HG02852 (cell line): ENCODE measurements around the gene ERGIC3.

Experiments used
- ATAC-seq: cut with Tn5 transposase; IDR thresholded peaks from one replicate; pipeline ENCODE4 v1.9.1; 2021; ENCODE audit warnings: mild to moderate bottlenecking, moderate library complexity; ENCODE audit not compliant: unreplicated experiment

Gene ERGIC3

DNA sequence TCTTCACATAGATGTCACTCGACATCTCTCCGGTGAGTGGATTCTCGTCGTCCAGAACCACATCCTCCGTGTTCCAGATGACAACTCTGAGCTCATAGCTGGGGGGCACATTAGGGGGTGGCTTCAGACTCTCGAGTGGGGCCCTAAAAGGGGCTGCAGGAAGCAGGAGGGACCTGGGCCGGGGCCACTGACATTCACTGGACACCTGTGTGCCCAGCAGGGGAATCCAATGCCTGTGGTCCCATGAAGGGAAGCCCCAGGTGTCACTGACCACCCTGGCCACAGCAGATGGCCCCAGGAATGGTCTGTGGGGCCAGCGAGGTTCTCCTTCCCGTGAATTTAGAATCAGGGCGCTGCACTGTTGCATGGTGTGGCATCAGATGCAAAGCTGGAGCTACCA is 18.7 kb downstream of the ERGIC3 start:
- no peak for ATAC-seq

DNA sequence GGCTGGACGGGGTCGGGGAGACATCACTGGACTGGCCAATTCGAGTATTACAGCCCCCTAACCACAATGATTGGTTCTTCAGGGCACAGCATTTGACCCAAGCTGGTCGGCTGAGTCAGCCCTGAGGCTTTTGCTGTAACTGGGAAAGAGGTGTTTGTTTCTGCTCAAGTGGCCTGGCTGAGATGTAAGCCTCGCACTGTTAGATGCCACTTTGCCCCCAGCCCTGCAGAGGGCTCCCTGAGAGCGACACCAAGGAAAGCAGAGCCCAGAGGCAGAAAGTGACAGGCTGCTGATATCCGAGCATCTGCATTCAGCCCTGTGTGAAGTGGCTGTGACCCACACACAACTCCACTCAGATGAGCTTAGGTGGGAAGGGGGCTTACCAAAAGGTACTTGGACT is 19.4 kb downstream of the ERGIC3 start:
- ATAC-seq = no peak

DNA sequence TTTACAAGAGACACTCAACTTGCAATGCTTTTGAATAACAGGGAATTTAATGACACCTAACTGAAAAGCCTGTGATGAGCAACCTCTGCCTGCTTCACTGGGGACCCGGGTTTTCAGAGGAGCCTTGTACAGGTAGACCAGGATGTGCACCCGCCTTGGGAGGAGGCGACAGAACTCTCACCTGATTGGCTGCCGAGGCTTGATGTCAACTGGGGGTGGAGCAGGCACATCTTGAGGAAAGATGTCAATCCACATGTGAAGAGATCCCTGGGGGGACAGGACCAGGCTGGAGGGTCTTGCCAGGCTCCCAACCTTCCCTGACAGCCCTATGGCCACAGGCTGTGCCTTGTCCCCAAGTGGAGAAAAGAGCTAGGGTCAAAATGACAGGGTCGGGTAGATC is 19.8 kb downstream of the ERGIC3 start:
- ATAC-seq = no peak

DNA sequence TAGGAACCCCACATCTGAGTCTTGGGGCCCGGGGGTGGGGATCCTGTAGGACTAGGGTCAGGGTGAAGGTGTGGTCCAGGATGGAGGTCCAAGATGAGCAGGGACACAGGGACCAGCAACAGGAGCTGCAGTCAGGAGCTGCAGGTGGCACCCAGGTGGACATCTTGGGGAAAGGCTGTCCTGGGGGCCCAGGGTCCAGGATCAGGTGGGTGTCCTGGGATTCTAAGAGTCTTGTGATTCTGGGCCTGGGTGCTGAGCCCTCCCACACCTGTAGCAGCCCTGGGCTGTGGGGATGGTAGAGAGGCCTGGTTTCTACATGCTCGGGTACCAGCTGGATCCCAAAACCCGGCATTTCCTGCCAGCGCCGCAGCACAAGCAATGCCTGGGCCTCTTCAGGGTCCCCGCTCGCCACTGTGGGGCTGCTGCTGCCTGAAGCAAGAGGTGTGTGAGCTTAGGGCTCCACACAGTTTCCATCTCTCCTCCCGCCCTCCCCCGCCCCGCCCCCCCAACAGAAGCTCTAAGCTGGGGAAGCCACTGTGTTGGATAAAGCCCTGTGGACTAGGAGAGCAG is 20.7 kb downstream of the ERGIC3 start:
- ATAC-seq = no peak

DNA sequence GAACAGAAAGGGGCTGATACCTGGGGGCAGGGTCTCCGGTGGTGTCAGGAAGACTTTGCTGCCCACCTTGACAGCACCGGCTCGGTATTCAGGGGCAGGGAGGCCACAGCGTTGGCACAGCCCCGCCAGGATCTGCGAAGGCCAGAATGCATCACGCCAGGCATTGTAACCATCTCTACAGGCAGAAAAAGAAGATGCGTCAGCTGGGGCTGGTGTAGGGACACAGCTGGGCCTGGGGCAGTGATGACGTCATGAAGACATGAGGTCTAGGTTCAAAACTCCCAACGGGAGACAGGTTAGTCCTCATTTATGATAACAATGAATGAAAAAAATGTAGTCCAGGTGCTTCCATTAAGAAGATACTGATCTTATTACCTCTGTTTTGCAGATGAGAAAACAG is 22.0 kb downstream of the ERGIC3 start:
- ATAC-seq = no peak

DNA sequence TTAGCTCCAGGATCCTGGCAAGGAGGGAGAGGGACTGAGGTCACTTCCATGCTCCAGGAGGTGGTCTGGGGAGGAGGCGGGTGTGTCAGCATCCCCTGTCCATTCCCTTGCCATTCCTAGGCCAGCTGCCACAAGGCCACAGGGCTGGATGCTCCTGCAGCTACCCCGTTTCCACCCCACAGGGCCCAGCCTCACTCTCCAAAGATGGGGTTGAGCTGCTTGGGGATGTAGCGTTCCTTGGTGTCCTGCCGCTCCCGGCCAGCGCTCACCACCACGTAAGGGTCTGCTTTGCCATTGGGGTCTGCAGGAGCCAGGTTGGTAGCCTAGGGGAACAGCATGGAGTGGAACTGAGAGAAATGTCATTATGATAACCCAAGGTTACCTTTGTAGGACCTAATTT is 23.0 kb downstream of the ERGIC3 start:
- ATAC-seq = no peak

DNA sequence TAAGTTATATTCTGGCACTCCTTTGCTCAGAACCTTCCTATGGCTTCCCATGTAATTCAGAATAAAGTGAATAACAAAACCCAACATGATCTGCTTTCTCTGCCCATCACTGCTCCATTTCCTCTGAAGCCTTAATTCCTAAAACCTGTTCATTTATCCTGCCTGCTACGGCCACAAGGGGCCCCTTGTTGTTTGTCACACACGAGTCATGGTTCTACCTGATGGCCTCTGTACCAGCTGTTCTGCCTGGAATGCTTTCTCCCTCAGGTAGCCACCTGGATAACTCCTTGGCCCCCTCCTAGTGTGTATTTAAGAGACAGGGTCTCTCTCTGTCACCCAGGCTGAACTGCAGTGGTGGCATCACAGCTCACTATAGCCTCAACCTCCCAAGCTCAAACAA is 26.8 kb downstream of the ERGIC3 start:
- no peak for ATAC-seq

DNA sequence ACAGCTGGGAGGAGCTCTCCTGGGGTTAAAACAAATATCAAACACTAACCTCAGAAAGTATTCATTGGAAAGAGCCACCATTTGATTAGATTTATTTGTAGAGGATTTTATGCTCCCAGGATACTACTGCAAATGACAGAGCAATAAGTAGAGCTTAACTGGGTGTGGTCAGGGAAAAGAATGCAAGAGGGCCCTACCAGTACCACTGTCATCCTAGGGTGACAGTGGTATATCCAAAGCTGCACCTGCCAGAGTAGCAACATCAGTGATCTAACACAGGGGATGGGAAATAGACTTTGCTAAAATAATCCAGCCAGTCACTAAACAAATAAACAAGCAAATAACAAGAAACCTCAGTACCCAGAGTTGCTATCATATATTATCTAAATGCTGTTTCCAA is 29.7 kb downstream of the ERGIC3 start:
- ATAC-seq = no peak

DNA sequence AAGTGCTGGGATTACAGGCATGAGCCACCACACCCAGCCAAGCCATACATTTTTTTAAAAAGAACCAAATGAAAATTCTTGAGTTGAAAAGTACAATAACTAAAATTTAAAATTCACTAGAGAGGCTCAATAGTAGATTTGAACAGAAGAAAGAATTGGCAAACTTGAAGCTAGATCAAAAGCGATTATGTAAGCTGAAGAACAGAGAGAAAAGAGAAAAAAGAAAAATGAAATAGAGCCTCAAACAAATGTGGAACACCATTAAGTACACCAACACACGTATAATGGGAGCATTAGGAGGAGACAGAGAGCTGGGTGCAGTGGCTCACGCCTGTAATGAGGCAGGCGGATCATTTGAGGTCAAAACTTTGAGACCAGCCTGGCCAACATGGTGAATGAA is 31.0 kb downstream of the ERGIC3 start:
- no peak for ATAC-seq

DNA sequence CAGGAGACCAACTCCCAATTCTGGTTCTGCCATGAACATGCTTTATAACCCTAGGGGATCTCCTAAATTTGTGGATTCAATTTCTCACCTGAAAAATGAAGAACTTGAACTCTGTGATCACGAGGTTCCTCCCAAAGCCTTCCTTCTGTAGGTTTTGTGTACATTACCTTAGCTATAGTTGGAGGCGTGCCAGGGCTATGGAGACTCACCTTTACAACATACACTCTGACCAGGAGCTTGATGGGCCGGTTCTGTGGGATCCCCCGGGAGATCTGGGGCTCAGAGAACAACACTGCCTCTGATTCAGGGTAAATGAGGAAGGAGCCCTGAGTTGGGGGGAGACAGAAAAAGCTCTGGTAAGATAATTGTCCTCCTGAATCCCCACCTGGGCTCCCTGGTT is 34.1 kb downstream of the ERGIC3 start:
- no peak for ATAC-seq

DNA sequence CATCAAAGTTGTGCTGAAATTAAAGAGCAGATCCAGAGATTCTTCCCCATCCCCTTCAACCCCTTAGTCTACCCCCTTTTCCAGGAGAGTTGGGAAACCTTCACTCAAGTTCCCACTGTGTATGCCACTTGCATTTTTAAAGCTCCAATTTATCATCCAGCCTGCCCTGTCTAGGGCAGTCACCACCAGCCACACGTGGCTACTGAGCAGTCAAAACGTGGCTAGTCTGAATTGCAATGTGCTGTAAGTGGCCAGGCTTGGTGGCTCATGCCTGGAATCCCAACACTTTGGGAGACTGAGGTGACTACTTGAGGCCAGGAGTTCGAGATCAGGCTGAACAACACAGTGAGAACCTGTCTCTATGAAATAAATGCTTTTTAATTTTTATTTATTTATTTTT is 34.9 kb downstream of the ERGIC3 start:
- ATAC-seq = no peak

DNA sequence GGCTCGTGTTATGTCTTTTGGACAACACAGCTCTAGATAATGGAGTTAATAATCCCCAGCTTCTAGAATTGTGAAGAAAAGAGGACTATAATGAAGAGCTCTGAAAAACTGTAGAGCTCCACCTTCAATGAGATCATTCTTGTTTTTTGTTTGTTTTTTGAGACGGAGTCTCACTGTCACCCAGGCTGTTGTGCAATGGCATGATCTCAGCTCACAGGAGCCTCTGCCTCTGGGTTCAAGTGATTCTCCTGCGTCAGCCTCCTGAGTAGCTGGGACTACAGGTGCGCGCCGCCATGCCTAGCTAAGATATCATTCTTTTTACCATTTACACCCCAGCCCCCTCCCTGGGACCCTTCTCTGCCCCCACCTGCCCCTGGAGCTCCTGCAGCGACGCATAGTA is 36.6 kb downstream of the ERGIC3 start:
- ATAC-seq = no peak

DNA sequence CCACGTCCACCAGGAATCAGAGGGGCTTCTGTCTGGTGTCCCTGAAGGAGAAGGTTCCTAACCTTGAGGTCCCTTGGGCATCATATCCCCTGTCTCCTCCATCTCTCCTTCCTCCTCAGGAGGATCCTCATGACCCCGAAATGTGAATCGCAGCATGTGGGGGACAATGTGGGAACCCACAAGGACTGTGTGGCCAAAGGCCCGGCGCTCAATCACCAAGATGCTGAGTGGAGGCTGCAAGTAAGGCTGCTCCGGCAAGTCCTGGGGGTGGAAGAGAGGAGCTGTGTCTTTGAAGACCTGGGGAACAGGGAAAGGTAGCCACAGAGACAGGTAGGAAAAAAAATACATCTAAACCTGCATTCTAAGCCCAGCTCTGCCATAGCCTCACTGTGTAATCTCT is 37.3 kb downstream of the ERGIC3 start:
- ATAC-seq = no peak

DNA sequence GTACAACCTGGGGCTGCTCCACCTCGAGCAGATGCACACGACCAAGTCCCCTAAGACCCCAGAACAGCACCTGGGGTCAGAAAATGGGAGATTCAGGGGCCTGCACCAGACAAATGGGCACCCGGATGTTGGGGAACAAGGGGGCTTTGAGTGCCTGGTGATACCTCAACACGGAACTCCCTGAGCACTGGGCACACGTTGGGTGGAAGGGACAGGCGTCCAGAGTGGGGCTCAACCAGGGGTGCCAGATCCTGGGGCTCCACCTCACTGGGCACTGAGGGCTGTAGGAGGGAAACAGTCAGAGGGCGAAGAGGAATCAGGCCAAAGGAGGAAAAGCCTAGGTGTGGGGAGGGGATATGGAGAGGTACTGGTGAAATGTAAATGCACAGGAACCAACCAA is 40.3 kb downstream of the ERGIC3 start:
- no peak for ATAC-seq

DNA sequence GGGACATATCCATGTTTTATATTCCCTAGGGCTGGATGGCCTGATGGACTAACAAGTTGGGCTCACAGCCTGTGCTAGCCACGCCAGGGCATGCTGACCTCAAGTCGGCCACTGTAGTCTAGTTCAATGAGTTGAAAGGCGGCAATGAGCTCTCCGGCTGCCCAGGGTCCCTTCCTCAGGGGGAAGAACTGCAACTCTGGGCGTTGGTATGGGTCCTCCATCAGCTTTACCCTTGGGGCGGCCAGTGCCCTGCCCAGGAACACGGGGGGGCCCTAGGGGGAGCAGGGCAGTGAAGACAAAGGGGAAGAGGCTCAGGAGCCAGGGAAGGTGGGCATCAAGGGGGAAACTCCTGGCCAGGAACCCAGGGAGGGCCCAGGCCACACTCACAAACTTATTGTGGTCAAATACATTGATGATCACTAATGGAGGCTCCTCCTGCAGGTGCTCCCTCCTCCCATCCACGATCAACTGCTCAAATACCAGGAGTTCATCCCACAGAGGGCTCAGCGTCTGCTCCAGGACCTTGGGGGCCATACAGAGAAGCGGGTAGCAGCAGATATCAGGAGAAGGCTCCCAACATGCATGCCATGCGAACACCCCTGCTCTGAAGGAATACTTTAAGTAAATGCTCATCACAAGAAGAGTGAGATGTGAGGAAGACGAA is 41.0 kb downstream of the ERGIC3 start:
- ATAC-seq = no peak

DNA sequence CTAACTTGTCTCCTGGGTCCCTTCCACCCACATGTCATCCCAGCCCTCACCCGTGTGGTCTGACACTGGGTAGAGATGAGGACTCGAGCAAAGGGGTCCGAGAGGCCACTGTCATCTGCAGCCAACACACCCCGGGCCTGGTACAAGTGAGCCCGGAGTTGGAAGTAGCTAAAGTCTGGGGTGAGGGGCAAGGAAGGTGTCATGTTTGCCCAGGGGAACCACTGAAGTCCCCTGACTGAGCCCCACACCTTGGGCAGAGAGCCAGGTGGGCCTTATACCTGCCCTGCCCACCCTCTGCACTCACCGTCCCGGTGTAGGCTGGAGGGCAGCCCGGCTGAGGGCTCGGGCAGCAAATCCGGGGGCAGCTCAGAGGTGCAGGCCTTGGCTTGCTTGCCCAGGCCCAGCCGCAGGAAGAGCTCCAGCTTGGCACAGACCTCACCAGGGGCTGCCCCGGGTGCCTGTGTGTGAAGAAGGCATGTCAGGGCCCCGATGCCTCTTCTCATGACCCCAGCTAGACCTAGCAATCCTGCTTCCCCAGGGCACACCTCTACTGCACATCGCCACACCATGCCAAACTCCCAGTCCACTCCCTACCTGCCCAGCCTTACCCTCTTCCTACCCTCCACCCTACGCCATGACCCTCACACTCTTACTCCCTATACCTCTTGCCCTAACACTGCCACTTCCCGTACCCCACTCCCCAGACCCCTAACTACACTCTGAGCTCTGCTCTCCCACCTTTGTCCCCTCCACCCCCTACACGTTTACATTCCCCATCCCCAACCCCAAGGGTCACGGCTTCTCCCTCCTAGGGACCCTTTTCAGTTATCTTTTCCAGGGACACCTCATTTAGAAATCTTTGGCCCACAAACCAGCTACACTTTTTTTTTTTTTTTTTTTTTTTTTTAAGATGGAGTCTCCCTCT is 42.0 kb downstream of the ERGIC3 start:
- ATAC-seq = no peak

DNA sequence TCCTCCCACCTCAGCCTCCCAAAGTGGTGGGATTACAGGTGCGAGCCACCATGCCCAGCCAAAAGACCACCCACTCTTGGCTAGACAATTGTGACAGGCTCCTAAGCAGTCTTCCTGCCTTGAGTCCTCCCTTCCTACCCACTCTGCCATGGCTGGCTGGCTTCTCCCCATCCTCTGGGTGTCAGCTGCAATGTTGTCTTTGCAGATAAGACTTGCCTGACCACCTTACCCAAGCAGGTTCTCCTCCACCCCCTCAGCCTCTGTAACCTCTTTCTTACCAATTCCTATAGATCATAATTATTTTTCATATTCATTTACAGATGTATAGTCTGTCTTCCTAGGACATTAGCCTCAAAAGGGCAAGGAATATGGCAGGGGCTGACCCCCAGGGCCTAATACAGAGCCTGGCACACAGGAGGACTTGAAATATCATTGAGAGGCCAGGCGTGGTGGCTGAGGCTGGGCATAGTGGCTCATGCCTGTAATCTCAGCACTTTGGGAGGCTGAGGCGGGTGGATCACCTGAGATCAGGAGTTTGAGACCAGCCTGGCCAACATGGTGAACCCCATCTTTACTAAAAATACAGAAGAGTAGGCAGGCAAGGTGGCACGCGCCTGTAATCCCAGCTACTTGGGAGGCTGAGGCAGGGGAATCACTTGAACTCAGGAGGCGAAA is 45.0 kb downstream of the ERGIC3 start:
- ATAC-seq = no peak

DNA sequence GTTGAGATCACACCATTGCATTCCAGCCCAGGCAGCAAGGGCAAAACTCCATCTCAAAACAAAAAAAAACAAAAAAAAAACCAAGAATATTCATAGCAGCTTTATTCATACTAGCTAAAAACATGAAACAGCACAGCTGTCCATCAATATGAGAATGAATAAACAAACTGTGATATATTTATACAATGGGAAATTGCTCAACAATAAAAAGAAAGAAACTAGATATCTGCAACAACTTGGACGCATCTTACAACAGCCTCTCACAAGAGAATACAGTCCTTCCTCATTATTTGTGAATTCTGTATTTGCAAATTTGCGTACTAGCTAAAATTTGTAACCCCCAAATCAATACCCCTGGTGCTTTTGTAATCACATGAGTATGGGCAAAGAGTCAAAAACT is 45.6 kb downstream of the ERGIC3 start:
- no peak for ATAC-seq

DNA sequence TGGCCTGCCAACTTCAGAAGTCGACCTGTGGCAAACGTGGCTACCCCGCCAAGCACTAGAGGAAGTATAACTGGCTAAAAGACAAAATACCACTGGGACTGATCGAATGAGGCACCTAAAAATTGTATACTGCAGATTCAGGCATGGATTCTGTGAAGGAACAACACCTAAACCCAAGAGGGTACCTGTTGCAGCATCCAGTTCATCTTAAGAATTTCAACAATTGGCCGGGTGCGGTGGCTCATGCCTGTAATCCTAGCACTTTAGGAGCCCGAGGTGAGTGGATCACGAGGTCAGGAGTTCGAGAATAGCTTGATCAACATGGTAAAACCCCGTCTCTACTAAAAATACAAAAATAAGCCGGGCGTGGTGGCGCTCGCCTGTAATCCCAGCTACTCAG is 46.5 kb downstream of the ERGIC3 start:
- no peak for ATAC-seq

DNA sequence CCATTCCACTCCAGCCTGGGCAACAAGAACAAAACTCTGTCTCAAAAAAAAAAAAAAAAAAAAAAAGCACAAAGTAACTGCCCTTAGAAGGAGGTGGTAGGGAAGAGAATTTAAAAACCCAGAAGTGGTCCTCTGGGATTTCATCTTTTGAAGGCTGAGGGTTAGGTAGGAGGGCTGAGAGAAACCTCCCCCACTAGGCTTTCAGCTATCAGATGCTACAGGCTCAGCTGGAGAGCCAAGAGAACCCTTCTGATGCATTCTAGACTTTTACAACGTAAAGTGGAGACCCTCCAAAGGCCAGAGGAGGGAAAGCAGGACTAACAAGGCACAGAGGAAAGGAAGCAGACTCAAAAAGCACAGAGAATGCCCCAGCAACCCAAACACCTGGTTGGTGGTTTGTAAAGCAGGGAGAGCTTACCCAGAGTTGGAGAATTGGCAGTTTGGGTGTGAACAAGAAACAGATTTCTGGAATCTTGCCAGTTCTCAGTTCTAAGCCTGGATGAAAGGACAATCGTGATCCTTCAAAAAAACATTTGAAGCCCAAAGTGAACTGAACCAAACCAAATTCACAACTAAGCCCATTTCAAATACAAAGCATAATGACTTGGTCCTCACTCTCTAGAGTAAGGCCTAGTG is 50.6 kb downstream of the ERGIC3 start:
- ATAC-seq = no peak

DNA sequence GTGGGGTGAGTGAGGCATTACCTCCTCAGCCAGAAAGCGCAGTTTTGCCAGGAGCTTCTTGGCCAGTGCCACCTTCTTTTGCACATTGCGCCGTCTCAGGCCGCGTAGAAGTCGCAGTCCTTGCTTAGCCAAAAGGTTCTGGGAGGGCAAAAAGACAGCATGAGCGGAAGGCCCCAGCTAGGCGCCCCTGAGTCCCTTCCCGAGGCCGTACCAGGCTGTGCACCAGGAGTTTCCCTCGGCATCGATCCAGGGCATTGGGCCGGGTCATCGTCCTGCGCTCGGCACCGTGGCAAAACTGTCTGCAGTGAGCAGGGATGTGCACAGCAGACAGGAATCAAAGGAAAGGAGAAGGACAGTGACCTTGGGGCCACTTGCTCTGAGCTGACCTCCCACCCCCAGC is 53.6 kb downstream of the ERGIC3 start:
- ATAC-seq = no peak
